ENCODE measurements around the gene ARHGAP15.

Gene ARHGAP15

GRCh38 chr2:143717536-143718168, 588.4 kb downstream of the ARHGAP15 start:
- Histone ChIP-seq H3K9me2 (replicated peaks; ENCODE audit: insufficient read depth, low read length) (no peaks in the 10 kb centered on the region), H3K27me3 (replicated peaks; ENCODE audit: insufficient read depth, low read length) (no peaks in the 10 kb centered on the region), H3K79me2 (ENCODE audit: low read length) (no peaks in the 10 kb centered on the region), H3K4me3 (ENCODE audit: low read length) (no peak overlapping the region), H4K20me1 (ENCODE audit: insufficient read depth, low read length) (no peaks in the 10 kb centered on the region), H3K36me3 (replicated peaks; ENCODE audit: insufficient read depth, low read length) (no peaks in the 10 kb centered on the region), H3K9ac (ENCODE audit: low read length) (no peak overlapping the region), H3F3A (ENCODE audit: insufficient read depth, low read length) (no peaks in the 10 kb centered on the region), H3K4me1 (ENCODE audit: low read length) (no peaks in the 10 kb centered on the region), H3K9me3 (replicated peaks; ENCODE audit: insufficient read depth, low read length) (no peaks in the 10 kb centered on the region), H3K27ac (ENCODE audit: low read length) (no peak overlapping the region), H3K4me2 (ENCODE audit: low read depth, low read length) (no peak overlapping the region), H2AFZ (ENCODE audit: low read length) (no peak overlapping the region)
- TF ChIP-seq EZH2phosphoT487 (IDR thresholded peaks at IDR 0.05; ENCODE audit: low read length), result no peak
- TF ChIP-seq, protein P1, sequence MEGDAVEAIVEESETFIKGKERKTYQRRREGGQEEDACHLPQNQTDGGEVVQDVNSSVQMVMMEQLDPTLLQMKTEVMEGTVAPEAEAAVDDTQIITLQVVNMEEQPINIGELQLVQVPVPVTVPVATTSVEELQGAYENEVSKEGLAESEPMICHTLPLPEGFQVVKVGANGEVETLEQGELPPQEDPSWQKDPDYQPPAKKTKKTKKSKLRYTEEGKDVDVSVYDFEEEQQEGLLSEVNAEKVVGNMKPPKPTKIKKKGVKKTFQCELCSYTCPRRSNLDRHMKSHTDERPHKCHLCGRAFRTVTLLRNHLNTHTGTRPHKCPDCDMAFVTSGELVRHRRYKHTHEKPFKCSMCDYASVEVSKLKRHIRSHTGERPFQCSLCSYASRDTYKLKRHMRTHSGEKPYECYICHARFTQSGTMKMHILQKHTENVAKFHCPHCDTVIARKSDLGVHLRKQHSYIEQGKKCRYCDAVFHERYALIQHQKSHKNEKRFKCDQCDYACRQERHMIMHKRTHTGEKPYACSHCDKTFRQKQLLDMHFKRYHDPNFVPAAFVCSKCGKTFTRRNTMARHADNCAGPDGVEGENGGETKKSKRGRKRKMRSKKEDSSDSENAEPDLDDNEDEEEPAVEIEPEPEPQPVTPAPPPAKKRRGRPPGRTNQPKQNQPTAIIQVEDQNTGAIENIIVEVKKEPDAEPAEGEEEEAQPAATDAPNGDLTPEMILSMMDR (IDR thresholded peaks at IDR 0.05; ENCODE audit: low read length), result no peak
- no peak for TF ChIP-seq EZH2 (optimal IDR thresholded peaks at IDR 0.05; ENCODE audit: low read depth, low read length)
- DNase-seq, result no peak

- no peak overlapping the region for H3K27ac ChIP-seq (ENCODE audit: low read length)
- no peaks in the 10 kb centered on the region for H3K9me3 ChIP-seq (replicated peaks; ENCODE audit: insufficient read depth, low read length)
- H3K9ac ChIP-seq (ENCODE audit: low read length), result no peak overlapping the region
- TF ChIP-seq EZH2 (optimal IDR thresholded peaks at IDR 0.05; ENCODE audit: low read depth, low read length), result no peak
- TF ChIP-seq EZH2phosphoT487 (IDR thresholded peaks at IDR 0.05; ENCODE audit: low read length), result no peak
- TF ChIP-seq, protein P1 (IDR thresholded peaks at IDR 0.05; ENCODE audit: low read length), result no peak
- H3K4me1 ChIP-seq (ENCODE audit: low read length), result no peaks in the 10 kb centered on the region
- H3K36me3 ChIP-seq (replicated peaks; ENCODE audit: insufficient read depth, low read length), result no peaks in the 10 kb centered on the region
- H3K27me3 ChIP-seq (replicated peaks; ENCODE audit: insufficient read depth, low read length), result no peaks in the 10 kb centered on the region
- no peaks in the 10 kb centered on the region for H3F3A ChIP-seq (ENCODE audit: insufficient read depth, low read length)
- H3K4me2 ChIP-seq (ENCODE audit: low read depth, low read length), result no peak overlapping the region
- no peaks in the 10 kb centered on the region for H3K79me2 ChIP-seq (ENCODE audit: low read length)
- no peak overlapping the region for H3K4me3 ChIP-seq (ENCODE audit: low read length)
- H3K9me2 ChIP-seq (replicated peaks; ENCODE audit: insufficient read depth, low read length), result no peaks in the 10 kb centered on the region
- H4K20me1 ChIP-seq (ENCODE audit: insufficient read depth, low read length), result no peaks in the 10 kb centered on the region
- H2AFZ ChIP-seq (ENCODE audit: low read length), result no peak overlapping the region
- DNase-seq, result no peak
Observed at GRCh38 chr2:143718745-143719144, 589.5 kb downstream of the ARHGAP15 start.

DNA sequence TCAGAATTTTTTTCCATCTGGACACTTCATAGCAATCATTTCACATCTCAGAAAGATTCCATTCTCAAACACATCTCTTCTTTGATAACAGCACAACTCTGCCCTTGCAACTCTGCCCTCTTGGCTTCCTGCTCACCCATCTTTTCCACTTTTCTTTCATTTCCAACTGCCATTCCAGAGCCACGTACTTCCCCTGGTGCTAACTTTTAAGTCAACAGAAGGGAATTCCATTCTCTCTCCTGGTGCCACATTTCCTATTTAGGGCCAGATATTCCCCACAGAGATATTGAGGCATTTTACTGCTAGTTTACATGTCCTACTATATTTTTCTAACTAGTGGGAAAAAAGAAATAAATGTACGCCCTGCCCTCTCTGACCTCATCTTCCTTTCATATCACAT, 590.2 kb downstream of the ARHGAP15 start:
- Histone ChIP-seq H3K36me3 (replicated peaks; ENCODE audit: insufficient read depth, low read length) (no peaks in the 10 kb centered on the region), H3K4me2 (ENCODE audit: low read depth, low read length) (no peak overlapping the region), H3K9me3 (replicated peaks; ENCODE audit: insufficient read depth, low read length) (no peaks in the 10 kb centered on the region), H3K27me3 (replicated peaks; ENCODE audit: insufficient read depth, low read length) (no peaks in the 10 kb centered on the region), H3K9me2 (replicated peaks; ENCODE audit: insufficient read depth, low read length) (no peaks in the 10 kb centered on the region), H3K4me3 (ENCODE audit: low read length) (no peak overlapping the region), H3K27ac (ENCODE audit: low read length) (no peak overlapping the region), H4K20me1 (ENCODE audit: insufficient read depth, low read length) (no peaks in the 10 kb centered on the region), H3K9ac (ENCODE audit: low read length) (no peak overlapping the region), H3K4me1 (ENCODE audit: low read length) (no peaks in the 10 kb centered on the region), H2AFZ (ENCODE audit: low read length) (no peak overlapping the region), H3F3A (ENCODE audit: insufficient read depth, low read length) (no peaks in the 10 kb centered on the region), H3K79me2 (ENCODE audit: low read length) (no peaks in the 10 kb centered on the region)
- TF ChIP-seq EZH2 (optimal IDR thresholded peaks at IDR 0.05; ENCODE audit: low read depth, low read length), result no peak
- no peak for TF ChIP-seq EZH2phosphoT487 (IDR thresholded peaks at IDR 0.05; ENCODE audit: low read length)
- TF ChIP-seq, protein P1 (IDR thresholded peaks at IDR 0.05; ENCODE audit: low read length), result no peak
- no peak for DNase-seq

All from MM.1S (cell line).